ENCODE results near the gene SPATA6L.

Gene SPATA6L

GRCh38 chr9:4548811-4549725, 117.2 kb downstream of the SPATA6L start:
- Histone ChIP-seq H3K9me3 (ENCODE audit: control insufficient read depth, low read length) (no peaks in the 10 kb centered on the region), H3K27me3 (replicated peaks; ENCODE audit: control insufficient read depth, insufficient read depth, low read length) (no peaks in the 10 kb centered on the region), H3K9ac (ENCODE audit: low read length) (no peak overlapping the region), H3K4me1 (ENCODE audit: control insufficient read depth, insufficient read depth, low read length) (peaks cover 27% of the 10 kb centered on the region), H3K36me3 (ENCODE audit: control insufficient read depth, insufficient read depth, low read length, severe bottlenecking) (peaks cover 12% of the 10 kb centered on the region), H3K4me3 (ENCODE audit: low read length) (no peak overlapping the region)
- no peak for DNase-seq (ENCODE audit: low read depth)
